HG03064 (cell line): Measurements from ENCODE around the gene POGLUT3.

Experiments used
- ATAC-seq: cut with Tn5 transposase; IDR thresholded peaks from one replicate; pipeline ENCODE4 v1.9.1; 2021; ENCODE audit warnings: low read depth; ENCODE audit not compliant: unreplicated experiment

The POGLUT3 gene

DNA sequence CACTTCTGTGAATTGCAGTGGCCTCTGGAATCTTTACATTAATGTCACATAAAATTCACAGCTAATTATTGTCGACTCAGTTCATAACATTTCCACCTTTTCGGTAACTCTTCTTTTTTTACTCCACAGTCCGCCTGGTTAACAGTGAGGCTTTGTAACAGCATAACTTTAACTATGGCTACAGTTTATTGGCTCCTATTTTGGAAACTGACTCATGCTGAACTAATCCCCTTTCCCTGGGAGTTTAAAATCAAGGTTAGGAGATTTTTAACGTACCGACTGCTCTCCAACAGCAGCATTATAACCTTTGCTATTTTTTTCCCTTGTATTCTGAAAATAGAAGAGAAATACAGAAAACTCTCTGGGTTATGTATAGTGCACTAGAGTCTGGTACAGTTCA is 3.2 kb upstream of the POGLUT3 start:
- no peak for ATAC-seq

DNA sequence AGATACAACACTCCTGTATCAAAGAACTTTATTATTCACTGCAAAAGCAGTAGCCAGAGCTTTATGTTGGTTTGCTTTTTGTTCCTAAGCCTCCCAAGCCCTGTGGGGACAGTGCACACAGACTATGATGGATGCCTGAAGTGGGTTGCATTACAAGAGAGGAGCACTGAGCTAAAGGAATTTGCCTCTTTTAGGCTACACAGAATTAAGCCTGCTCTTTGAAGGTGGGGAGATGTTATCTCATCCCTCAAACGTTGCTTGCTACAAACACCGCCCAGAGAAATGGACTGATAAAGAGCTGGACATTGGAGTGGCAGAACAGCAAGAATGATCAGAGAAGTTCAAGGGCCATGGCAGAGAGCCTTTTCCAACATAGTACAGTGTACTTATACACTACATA is 2.5 kb upstream of the POGLUT3 start:
- no peak for ATAC-seq

DNA sequence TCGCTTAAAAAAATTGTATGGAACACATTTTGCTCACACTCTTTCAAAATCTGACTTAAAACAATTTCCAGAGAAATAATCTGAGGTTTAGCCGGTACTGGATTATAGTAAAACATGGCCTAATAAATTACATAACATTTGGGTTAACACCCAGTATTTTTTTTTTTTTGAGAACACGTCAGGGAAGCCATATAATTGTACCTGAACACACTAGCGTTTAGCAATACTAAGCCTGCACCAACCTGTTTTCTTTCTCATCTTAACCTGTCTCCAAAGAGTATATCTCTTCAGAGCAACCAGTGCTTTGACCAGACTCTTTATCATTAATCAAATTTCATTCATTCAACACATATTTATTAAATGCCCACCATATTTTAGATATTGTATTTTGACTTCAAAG is 2.0 kb upstream of the POGLUT3 start:
- no peak for ATAC-seq

DNA sequence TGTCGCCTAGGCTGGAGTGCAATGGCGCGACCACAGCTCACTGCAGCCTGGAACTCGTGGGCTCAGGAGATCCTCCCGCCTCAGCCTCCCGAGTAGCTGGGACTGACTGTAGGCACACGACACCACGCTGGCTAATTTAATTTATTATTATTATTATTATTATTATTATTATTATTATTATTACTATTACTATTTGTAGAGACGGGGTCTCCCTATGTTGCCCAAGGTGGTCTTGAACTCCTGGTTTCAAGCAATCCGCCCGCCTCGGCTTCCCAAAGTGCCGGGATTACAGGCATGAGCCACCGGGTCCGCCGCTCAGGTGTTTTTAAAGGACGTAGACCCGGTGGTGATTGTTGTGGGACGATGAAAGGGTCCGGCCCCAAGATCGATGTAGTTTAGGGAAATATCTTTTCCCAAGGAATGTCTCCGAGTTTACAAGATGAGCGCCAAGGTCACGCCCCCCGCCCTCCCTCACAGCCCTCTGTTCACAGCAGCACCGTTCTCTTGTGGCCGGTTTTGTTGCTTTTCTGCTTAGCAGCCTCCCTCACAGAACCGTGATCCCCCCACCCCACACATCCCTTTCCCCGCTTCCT is 728 bp upstream of the POGLUT3 start:
- ATAC-seq: no peak

DNA sequence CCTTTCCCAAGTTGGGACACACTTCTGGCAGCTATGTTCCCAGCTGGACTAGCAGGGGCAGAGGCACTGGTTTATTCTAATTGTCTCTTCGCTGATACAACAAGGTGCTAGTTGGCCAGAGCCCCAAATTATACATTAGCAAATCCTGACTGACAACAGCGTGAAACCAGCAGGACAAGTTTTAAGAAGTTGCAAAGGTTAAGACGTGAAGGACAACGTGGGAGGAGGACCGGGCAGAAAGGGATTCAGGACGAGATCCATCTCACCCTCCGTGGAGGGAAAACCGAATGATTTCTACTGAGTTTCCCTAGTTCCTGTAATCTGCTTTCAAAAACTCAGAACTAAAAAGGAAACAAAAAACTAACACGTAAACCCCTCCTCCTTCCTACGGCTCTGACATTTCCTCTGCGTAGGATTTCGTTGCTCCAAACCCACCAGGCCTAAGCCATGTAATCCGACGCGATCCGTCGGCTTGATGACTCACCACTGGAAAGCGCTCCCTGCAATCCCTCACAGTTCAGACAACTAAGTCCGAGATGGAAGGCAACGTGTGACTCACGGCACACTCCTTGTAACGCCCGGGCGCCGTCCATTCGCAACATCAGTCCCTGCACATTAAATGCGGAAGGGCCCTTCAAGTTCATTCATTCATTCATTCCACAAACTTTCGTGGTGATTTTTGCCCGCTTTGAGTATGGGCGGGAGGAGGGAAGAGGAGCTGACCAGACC is 703 bp downstream of the POGLUT3 start:
- ATAC-seq: peak; percentile 52

DNA sequence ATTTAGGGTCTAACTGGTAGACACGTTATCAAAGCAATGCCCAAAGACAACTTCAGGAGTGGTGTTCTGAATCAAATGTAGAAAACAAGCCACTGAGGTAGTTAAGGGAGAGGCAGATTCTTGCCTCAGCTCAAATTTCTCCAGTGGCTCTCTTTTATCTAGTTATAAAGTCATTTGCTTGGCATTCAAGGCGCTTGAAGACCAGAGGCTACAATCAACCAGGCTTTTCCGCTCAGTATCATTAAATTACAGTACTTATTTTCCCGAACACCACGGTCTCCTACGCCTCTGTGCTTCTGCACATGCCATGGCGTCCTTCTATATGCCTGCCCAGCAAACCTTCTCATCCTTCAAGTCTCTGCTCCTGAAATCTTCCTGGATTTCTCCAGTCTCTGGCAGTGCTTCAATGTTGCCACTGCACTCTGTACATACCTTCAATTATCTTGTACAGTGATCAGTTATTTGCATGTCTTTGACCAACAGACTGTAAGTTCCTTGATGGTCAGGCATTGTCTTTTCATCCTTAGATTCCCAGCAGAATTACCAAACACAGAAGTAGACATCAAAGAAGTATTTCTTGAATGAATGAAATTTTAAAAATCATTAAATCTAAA is 1.4 kb downstream of the POGLUT3 start:
- no peak for ATAC-seq

DNA sequence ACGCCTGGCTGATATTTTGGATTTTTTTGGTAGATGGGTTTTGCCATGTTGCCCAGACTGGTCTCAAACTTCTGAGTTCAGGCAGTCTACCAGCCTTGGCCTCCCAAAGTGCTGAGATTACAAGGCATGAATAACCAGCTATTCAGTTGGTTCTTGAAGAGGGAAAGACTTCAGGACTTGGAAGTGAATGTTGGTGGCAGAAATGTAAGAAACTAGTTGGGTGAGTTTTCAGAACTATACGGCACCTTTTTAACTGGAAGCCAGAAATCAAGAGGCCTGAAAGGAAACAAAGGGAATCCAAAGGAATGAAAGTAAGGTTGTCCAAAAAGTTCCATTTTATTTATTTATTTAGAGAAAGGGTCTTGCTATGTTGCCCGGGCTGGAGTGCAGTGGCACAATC is 2.9 kb downstream of the POGLUT3 start:
- ATAC-seq: no peak

DNA sequence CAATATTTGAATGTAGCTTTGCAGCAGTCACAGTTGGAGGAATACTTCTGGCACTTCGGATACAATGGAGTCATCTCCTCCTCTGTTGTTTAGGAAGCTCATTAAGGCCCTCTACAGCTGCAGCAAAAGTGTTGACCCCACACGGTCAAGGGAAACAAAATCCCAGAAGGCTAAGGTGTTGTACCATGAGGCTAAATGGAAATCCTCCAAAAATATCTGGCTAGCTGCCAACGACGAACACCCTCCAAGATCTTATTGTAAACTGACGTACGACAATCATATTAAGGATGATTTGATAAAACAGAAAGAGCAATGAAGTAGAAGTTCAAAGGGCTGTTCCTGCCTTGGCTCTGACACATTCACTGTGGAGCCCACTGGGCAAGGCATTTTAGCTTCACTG is 4.0 kb downstream of the POGLUT3 start:
- ATAC-seq: no peak

DNA sequence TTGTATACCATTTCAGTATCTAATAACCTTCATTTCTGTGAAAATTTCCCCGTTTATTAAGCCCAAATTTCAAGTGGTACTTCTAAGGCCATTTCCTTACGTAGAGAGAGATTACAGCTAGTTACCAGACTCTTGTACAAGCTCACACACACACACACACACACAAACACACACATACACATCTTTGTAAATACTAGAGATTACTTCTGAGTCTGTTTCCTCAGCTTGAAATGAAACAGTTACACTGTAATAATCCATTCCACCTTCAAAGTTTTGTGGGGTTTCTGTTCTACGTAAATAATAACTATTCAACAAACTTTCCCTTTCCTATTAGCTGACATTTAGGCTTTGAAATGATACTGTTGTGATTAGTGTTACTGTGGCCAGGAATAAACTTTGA is 6.2 kb downstream of the POGLUT3 start:
- no peak for ATAC-seq

DNA sequence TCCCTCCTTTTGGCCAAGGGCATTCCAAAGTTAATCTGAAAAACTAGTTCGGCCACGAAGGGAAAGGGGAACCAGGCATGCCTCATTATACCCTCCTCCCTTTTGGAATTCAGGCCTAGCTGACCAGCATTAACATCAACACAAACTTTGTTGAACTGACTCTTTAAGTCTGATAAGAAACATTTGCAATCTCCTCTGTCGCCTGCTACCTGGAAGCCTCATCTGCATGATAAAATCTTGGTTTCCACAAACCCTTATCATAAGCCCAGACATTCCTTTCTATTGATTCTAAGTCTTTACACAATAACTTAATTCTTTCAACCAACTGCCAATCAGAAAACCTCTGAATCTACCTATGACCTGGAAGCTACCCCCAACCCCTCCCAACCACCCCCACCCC is 11.4 kb downstream of the POGLUT3 start:
- no peak for ATAC-seq

DNA sequence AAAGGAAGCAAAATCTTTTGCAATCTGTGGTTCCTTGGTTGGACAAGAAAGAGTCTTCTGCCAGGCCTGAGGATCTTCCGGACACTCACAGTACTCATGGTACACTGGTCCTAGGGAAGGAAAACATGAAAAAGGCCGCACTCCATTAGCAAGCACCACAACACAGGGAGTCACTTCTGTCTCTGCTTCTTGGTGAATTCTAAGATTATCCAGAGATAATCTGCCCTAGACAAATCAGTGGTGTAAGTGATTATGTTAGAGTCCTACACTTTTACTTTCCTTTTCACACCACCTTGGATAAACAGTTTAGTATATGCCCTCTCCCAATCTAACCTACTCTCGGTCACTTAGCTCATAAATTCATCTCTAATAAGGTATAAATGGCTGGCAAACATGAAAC is 11.9 kb downstream of the POGLUT3 start:
- no peak for ATAC-seq

DNA sequence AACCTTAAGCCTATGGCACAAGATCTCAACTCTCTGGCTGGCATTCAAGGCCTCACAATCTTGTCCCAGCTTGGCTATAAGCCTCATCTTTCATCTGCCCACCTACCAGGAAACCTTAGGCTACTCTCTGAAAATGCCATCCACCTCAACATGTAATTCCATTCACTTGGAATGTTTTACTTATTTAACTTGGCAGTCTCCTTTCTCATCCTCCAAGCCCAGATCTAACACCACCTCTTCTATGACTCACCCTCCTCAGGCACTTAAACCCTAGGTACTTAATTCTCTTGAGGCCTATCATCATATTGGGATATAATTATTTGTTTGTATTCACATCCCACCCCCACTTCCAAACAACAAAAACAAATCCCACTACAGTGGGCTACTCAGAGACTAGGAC is 15.0 kb downstream of the POGLUT3 start:
- no peak for ATAC-seq

DNA sequence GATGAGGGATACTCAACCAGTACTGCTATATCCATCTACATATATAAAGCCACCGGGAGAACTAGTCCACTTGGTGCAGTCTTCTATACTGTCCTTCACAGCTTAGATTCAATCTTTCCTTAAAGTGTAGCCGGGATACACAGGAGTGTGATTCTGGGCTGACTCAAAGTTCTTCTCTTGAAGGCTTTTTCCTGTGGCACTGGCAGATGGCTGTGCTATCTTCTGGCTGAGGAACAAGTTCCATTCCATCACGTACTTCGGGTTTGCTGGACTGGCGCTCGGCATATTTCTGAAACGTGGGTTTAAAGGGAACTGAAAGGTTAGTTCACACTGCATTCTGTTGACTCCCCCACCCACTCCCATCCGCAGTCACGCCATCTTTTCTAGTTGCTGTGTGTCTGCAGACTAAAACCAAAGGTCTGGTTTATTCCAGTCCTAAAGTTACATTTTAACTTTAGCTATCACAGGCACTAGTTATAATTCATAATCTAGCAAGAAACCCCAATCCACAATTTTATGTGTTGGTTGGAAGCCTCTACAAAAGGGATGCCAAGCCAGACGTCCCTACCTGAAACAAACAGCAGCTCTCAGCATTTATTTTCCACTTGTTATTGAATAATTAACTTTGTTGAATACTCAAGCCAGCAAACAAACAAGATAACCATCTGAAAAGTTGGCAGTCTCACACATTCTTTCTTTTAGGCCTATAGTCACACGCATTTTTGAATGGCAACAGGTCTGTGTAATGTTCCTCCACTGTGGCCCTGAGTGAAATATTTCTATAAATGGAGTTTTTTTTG is 23.3 kb downstream of the POGLUT3 start:
- ATAC-seq: no peak

DNA sequence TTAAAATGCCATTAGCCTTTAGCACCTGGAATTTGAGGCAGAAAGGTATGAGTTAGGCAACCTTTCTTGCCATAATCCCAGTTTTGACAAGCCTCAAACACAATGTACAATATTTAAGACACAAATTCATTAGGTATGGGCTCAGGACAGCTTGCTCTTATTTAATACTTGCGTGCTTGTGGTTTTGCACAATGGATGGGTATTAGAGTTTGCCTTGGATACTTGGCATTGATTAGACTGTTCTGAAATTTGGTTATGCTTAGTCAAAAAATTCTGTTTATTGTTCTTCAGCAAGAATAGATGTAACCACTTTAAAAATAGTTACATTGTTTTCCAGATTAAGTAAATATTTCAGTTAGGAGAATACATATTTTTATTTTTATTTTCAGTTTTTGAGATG is 25.5 kb downstream of the POGLUT3 start:
- no peak for ATAC-seq

DNA sequence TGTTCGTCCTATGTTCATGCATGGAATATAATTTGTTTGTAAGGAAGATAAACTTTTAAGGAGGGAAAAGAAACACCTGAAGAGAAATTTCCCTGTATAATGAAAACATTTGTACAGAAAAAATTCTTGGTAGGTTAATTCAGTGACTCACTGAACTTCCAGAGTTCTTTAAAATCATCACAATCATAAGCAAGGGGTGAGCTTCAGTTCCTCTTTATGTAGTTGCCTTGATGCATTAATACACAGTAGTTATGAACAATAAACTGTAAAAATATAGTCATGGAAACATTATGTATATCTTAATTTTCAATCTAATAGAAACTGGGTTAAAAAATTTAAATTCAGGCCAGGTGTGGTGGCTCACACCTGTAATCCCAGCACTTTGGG is 29.7 kb downstream of the POGLUT3 start:
- ATAC-seq: no peak

DNA sequence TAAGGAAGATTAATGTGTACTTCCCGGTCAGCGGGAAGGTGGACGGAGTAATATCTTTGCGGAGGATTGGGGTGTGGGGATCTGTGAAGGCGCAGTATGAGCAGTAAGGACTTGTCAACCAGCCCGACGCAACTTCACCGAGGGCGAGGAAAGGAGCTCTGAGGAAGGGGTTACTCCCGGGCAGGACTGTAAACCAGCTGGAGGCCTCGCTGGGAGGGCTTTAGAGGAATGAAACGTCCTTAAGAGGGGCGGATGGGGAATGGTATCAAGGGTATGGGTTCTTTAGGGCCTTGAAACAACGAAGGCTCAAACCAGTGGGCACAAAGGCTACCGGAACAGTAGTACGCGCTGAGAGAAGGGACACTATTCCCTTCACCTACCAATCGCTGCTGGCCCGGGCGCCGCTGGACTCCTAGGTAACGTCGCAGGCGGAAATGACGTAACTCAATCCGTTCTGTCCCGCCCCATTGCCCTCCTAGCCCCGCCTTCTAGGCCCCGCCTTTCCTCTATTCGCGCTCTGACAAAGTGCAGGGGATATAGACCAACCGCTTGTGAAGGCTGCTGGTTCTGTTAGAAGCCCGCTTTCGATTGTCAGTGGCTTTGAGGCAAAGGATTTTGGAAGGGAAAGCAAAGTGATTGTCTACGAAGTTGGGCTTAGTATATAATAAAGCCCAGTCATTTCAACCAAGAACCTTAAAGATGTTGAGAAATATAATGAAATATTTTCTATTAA is 30.9 kb downstream of the POGLUT3 start, which contains the start of gene C11orf65:
C11orf65 (minus strand) TSS at position 439 of the 733 bp plus-strand sequence. CDS start 5,970 bp downstream, outside the sequence.
- ATAC-seq: peak; percentile 98

DNA sequence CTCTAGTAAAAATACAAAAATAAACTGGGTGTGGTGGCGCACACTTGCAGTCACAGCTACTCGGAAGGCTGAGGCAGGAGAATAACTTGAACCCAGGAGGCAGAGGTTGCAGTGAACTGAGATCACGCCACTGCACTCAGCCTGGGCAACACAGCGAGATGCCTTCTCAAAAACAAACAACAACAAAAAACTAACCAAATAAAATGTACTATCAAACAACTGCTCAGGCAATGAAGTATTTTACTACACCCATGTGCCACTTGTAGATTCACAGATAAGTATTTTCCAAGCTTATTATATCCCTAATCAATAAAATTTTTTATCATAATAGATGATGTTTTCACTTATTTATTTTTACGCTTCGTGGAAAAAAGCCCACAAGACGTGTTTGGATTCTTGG is 31.8 kb downstream of the POGLUT3 start:
- ATAC-seq: no peak

DNA sequence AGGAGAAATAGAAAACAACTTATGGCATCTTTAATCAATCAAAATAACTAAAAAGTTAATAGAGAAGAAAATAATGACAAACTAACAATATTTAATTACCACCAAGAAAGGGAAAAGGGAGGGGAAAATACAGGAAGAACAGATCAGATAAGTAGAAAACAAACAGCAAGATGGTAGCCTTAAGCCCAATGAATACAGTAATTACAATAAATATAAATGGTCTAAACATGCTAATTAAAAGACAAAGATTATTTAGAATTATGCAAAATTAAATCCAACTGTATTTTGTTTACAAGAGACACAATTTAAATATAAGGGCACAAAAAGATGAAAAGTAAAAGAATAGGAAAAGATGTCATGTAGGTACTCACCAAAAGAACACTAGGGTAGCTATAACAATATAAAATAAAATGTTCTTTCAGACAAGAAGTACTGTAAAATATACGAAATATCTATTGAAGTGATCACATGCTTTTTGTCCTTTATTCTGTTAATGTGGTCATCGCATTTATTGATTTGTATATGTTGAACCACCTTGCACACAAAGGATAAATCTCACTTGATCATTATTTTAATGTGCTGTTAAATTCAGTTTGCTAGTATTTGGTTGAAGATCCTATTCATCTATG is 44.9 kb downstream of the POGLUT3 start:
- ATAC-seq: no peak
